Activated CD4-positive, alpha-beta memory T cell treated with anti-CD3 and anti-CD28 coated beads, Interleukin-2, amount 10 ng/mL, durations not matched to agents 7 days and 5 days (primary cell): Measurements from ENCODE around the gene BCORL1. TPM values are rescaled to one million over a fixed set of nuclear protein-coding genes. Genes with fewer than 3 reads are reported as not detected.

Experiments used
- CTCF ChIA-PET: fragments of 350-600 bp; sonication (Branson Sonifier 250); formaldehyde crosslinking; loops from one replicate; lab custom pipeline; 2021; ENCODE audit warnings: antibody characterized with exemption, inconsistent platforms; lab: Charles Lee
- POLR2A ChIA-PET: fragments of 350-600 bp; sonication (Branson Sonifier 250); formaldehyde crosslinking; loops from one replicate; lab custom pipeline; 2021; ENCODE audit warnings: antibody characterized with exemption; lab: Charles Lee
- DNase-seq: peaks from one replicate; pipeline ENCODE4 v3.0.0-alpha.2; 2020
- H3K27ac Mint-ChIP-seq: one replicate; pipeline ENCODE4 v1.8.0; 2021; ENCODE audit warnings: mild to moderate bottlenecking, mixed read lengths
- H3K27me3 Mint-ChIP-seq: one replicate; pipeline ENCODE4 v1.8.0; 2021; ENCODE audit warnings: mixed read lengths
- H3K36me3 Mint-ChIP-seq: one replicate; pipeline ENCODE4 v1.8.0; 2021; ENCODE audit warnings: low read depth, mixed read lengths
- H3K4me1 Mint-ChIP-seq: one replicate; pipeline ENCODE4 v1.8.0; 2021; ENCODE audit warnings: mixed read lengths
- H3K4me3 Mint-ChIP-seq: one replicate; pipeline ENCODE4 v1.8.0; 2021; ENCODE audit warnings: mild to moderate bottlenecking, mixed read lengths
- H3K9me3 Mint-ChIP-seq: one replicate; pipeline ENCODE4 v1.8.0; 2021; ENCODE audit warnings: mixed read lengths
- total RNA-seq, 2 experiments: library from RNA; stranded (reverse); gene quantifications; one replicate each; pipeline ENCODE4 v1.2.3, GENCODE V29; 2021

Gene BCORL1
- total RNA-seq, 2 experiments from 2014 or later: 6.9 to 7.2 TPM

GRCh38 chrX:130027569-130027968, 45.1 kb downstream of the BCORL1 start:
- no peaks in the 10 kb centered on the region for H3K9me3 Mint-ChIP-seq

GRCh38 chrX:130028196-130028595, 45.8 kb downstream of the BCORL1 start:
- Mint-ChIP-seq H3K36me3 (peaks cover 18% of the 10 kb centered on the region), H3K27me3 (no peaks in the 10 kb centered on the region), H3K27ac (no peak overlapping the region), H3K9me3 (no peaks in the 10 kb centered on the region), H3K4me3 (no peak overlapping the region), H3K4me1 (peaks cover 14% of the 10 kb centered on the region)
- CTCF ChIA-PET: interaction anchor here (0.7 to 7.1 kb wide), 21 partner anchors 9 to 423 kb away, joined by 3 to 91 read pairs (median 4); partner anchors contain the start of gene UTP14A
- POLR2A ChIA-PET: interaction anchor here (1.2 to 1.9 kb wide), 2 partner anchors 67 to 257 kb away, joined by 3 to 6 read pairs; no protein-coding TSS in a partner anchor
- peak; percentile 56 for DNase-seq

More at GRCh38 chrX:130027569-130027968, 45.1 kb downstream of the BCORL1 start:
- ChIA-PET POLR2A (interaction anchor here (1.2 to 1.9 kb wide), 2 partner anchors 66 to 256 kb away, joined by 3 to 6 read pairs; no protein-coding TSS in a partner anchor), CTCF (interaction anchor here (0.9 to 7.1 kb wide), 20 partner anchors 9 to 426 kb away, joined by 3 to 91 read pairs (median 4); partner anchors contain the start of gene UTP14A)
- Mint-ChIP-seq H3K27ac (no peak overlapping the region), H3K36me3 (peaks cover 18% of the 10 kb centered on the region), H3K4me1 (peaks cover 14% of the 10 kb centered on the region), H3K4me3 (no peak overlapping the region), H3K27me3 (no peaks in the 10 kb centered on the region)
- no peak for DNase-seq

GRCh38 chrX:130030826-130031225, 48.4 kb downstream of the BCORL1 start:
- ChIA-PET CTCF (no interaction called here), POLR2A (no interaction called here)
- Mint-ChIP-seq H3K27me3 (no peaks in the 10 kb centered on the region), H3K9me3 (no peaks in the 10 kb centered on the region), H3K36me3 (peaks cover 6% of the 10 kb centered on the region), H3K4me1 (peaks cover 2% of the 10 kb centered on the region), H3K4me3 (no peak overlapping the region), H3K27ac (no peak overlapping the region)
- DNase-seq: no peak

- H3K27ac Mint-ChIP-seq: no peak overlapping the region
- peaks cover 6% of the 10 kb centered on the region for H3K36me3 Mint-ChIP-seq
- ChIA-PET POLR2A (no interaction called here), CTCF (interaction anchor here (0.8 kb wide), 1 partner anchor 14 kb away, joined by 3 read pairs; no protein-coding TSS in a partner anchor)
- no peak for DNase-seq
- H3K9me3 Mint-ChIP-seq: no peaks in the 10 kb centered on the region
- peaks cover 2% of the 10 kb centered on the region for H3K4me1 Mint-ChIP-seq
- H3K27me3 Mint-ChIP-seq: no peaks in the 10 kb centered on the region
- H3K4me3 Mint-ChIP-seq: no peak overlapping the region
Measured at GRCh38 chrX:130032552-130032951, 50.1 kb downstream of the BCORL1 start.

GRCh38 chrX:130034178-130034577, 51.7 kb downstream of the BCORL1 start:
- no peaks in the 10 kb centered on the region for H3K27me3 Mint-ChIP-seq
- H3K9me3 Mint-ChIP-seq: no peaks in the 10 kb centered on the region
- DNase-seq: no peak
- CTCF ChIA-PET: interaction anchor here (0.6 to 1.2 kb wide), 3 partner anchors 10 to 171 kb away, joined by 3 to 5 read pairs (median 3); no protein-coding TSS in a partner anchor
- no peaks in the 10 kb centered on the region for H3K4me1 Mint-ChIP-seq
- peaks cover 3% of the 10 kb centered on the region for H3K36me3 Mint-ChIP-seq
- POLR2A ChIA-PET: interaction anchor here (0.7 kb wide), 1 partner anchor 26 kb away, joined by 4 read pairs; no protein-coding TSS in a partner anchor
- H3K27ac Mint-ChIP-seq: no peak overlapping the region
- H3K4me3 Mint-ChIP-seq: no peak overlapping the region

- H3K4me3 Mint-ChIP-seq: no peak overlapping the region
- no peaks in the 10 kb centered on the region for H3K4me1 Mint-ChIP-seq
- H3K27me3 Mint-ChIP-seq: no peaks in the 10 kb centered on the region
- no peak overlapping the region for H3K27ac Mint-ChIP-seq
- peaks cover 2% of the 10 kb centered on the region for H3K36me3 Mint-ChIP-seq
- POLR2A ChIA-PET: no interaction called here
- no peaks in the 10 kb centered on the region for H3K9me3 Mint-ChIP-seq
- CTCF ChIA-PET: interaction anchor here (1.0 to 2.4 kb wide), 2 partner anchors 11 to 13 kb away, joined by 3 to 10 read pairs; no protein-coding TSS in a partner anchor
- no peak for DNase-seq
Measured at GRCh38 chrX:130039847-130040246, 57.4 kb downstream of the BCORL1 start.

- peaks cover 7% of the 10 kb centered on the region for H3K36me3 Mint-ChIP-seq
- CTCF ChIA-PET: no interaction called here
Measured at GRCh38 chrX:130047416-130047815, 65.0 kb downstream of the BCORL1 start.

GRCh38 chrX:130048686-130049222, 66.3 kb downstream of the BCORL1 start:
- POLR2A ChIA-PET: no interaction called here
- Mint-ChIP-seq H3K9me3 (no peaks in the 10 kb centered on the region), H3K36me3 (peaks cover 7% of the 10 kb centered on the region), H3K4me1 (no peaks in the 10 kb centered on the region), H3K27me3 (no peaks in the 10 kb centered on the region), H3K4me3 (no peak overlapping the region), H3K27ac (no peak overlapping the region)
- CTCF ChIA-PET: no interaction called here
- DNase-seq: no peak

More at GRCh38 chrX:130047416-130047815, 65.0 kb downstream of the BCORL1 start:
- no peak for DNase-seq
- Mint-ChIP-seq H3K9me3 (no peaks in the 10 kb centered on the region), H3K27me3 (no peaks in the 10 kb centered on the region), H3K4me1 (no peaks in the 10 kb centered on the region), H3K27ac (no peak overlapping the region), H3K4me3 (no peak overlapping the region)
- POLR2A ChIA-PET: no interaction called here

GRCh38 chrX:130049821-130050220, 67.4 kb downstream of the BCORL1 start:
- no peak overlapping the region for H3K27ac Mint-ChIP-seq
- CTCF ChIA-PET: no interaction called here
- H3K36me3 Mint-ChIP-seq: peaks cover 11% of the 10 kb centered on the region
- POLR2A ChIA-PET: no interaction called here
- H3K27me3 Mint-ChIP-seq: no peaks in the 10 kb centered on the region
- H3K4me1 Mint-ChIP-seq: no peaks in the 10 kb centered on the region
- no peak overlapping the region for H3K4me3 Mint-ChIP-seq
- DNase-seq: no peak
- H3K9me3 Mint-ChIP-seq: no peaks in the 10 kb centered on the region

- ChIA-PET CTCF (interaction anchor here (1.0 kb wide), 1 partner anchor 9 kb away, joined by 4 read pairs; no protein-coding TSS in a partner anchor), POLR2A (interaction anchor here (1.3 kb wide), 1 partner anchor 9 kb away, joined by 4 read pairs; no protein-coding TSS in a partner anchor)
- Mint-ChIP-seq H3K4me3 (no peak overlapping the region), H3K36me3 (peaks cover 11% of the 10 kb centered on the region), H3K9me3 (no peaks in the 10 kb centered on the region), H3K4me1 (no peaks in the 10 kb centered on the region), H3K27ac (no peak overlapping the region), H3K27me3 (no peaks in the 10 kb centered on the region)
- no peak for DNase-seq
Measured at GRCh38 chrX:130051176-130051845, 68.9 kb downstream of the BCORL1 start.

GRCh38 chrX:130053236-130053635, 70.8 kb downstream of the BCORL1 start:
- H3K27ac Mint-ChIP-seq: no peak overlapping the region
- no peaks in the 10 kb centered on the region for H3K9me3 Mint-ChIP-seq
- no peaks in the 10 kb centered on the region for H3K4me1 Mint-ChIP-seq
- ChIA-PET CTCF (no interaction called here), POLR2A (no interaction called here)
- peaks cover 7% of the 10 kb centered on the region for H3K36me3 Mint-ChIP-seq
- no peak overlapping the region for H3K4me3 Mint-ChIP-seq
- DNase-seq: no peak
- no peaks in the 10 kb centered on the region for H3K27me3 Mint-ChIP-seq

GRCh38 chrX:130055103-130055502, 72.7 kb downstream of the BCORL1 start:
- Mint-ChIP-seq H3K27me3 (no peaks in the 10 kb centered on the region), H3K27ac (no peak overlapping the region), H3K4me3 (no peak overlapping the region), H3K4me1 (no peaks in the 10 kb centered on the region), H3K9me3 (no peaks in the 10 kb centered on the region), H3K36me3 (peaks cover 4% of the 10 kb centered on the region)
- POLR2A ChIA-PET: no interaction called here
- CTCF ChIA-PET: no interaction called here
- DNase-seq: no peak

GRCh38 chrX:130055899-130056298, 73.5 kb downstream of the BCORL1 start:
- H3K27ac Mint-ChIP-seq: no peak overlapping the region
- H3K36me3 Mint-ChIP-seq: peaks cover 4% of the 10 kb centered on the region
- no peaks in the 10 kb centered on the region for H3K9me3 Mint-ChIP-seq
- POLR2A ChIA-PET: no interaction called here
- CTCF ChIA-PET: no interaction called here
- peaks cover 3% of the 10 kb centered on the region for H3K4me1 Mint-ChIP-seq
- DNase-seq: no peak
- no peak overlapping the region for H3K4me3 Mint-ChIP-seq
- no peaks in the 10 kb centered on the region for H3K27me3 Mint-ChIP-seq
